Upper lobe of left lung (tissue), 4 donors: Measurements from ENCODE around the gene RNF5.

Experiments used
- POLR2A ChIP-seq, 4 donors: fragments of 450-650 bp; IDR thresholded peaks; one replicate each; pipeline ENCODE4 v1.5.1; 2016 to 2017; ENCODE audit warnings: antibody characterized with exemption in 4 of 4, mild to moderate bottlenecking in 2 of 4
- POLR2AphosphoS5 ChIP-seq, 2 donors: sonication (generic); formaldehyde crosslinking; IDR thresholded peaks; one replicate each; pipeline ENCODE4 v1.5.1; 2017; ENCODE audit warnings: antibody characterized with exemption in 2 of 2
- TF ChIP-seq, protein P1 (sequence below), 6 experiments: fragments of 450-650 bp in 4 of 6; fragments of 200-600 bp in 2 of 6; sonication (generic) in 2 of 6; IDR thresholded peaks; one replicate each; pipeline ENCODE4 v1.5.1; 2016 to 2019; ENCODE audit warnings: antibody characterized with exemption in 6 of 6

DNA sequence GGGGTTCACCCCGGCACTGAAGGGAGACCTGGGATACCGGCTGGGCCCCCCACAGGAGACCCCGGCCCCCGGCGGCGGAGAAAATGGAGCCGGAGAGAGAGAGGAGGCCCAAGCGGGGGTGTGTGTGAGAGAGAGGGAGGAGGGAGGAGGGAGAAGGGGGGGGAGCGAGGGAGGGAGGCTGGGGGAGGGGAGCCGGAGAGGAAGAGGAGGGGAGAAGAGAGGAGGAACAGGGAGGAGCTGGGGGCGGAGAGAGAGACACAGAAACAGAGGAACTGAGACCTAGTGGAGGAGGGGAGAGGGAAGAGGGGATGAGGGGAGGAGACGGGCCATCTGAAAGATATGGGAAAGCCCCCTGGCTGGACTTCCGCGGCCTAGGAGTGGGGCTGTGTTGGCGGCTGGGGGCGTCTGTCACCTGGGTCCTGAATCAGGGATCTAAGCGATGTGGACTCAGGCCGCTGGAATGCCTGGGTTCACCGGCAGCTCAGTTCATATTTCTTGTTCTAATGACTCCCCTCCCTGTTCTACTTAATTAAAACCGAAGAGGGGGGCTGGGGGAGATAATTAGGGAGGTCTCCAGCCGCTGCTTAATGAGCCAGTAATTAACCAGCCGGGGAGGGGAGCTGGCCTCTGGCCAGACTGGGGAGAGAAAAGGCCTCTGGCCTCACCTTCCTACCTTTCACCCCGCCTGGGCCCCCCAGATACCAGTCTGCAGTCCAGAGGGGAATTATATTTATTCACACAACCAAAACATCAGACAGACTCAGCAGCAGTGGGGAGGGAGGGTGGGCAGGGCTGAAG is 12.0 kb downstream of the RNF5 start, which contains the start of gene PBX2:
- peak in 2 of 4 donors; percentile 87 to 92 for TF ChIP-seq POLR2A (IDR thresholded peaks at IDR 0.05)
- TF ChIP-seq POLR2AphosphoS5 (IDR thresholded peaks at IDR 0.05) = peak; percentile 54 to 88
- TF ChIP-seq, protein P1, sequence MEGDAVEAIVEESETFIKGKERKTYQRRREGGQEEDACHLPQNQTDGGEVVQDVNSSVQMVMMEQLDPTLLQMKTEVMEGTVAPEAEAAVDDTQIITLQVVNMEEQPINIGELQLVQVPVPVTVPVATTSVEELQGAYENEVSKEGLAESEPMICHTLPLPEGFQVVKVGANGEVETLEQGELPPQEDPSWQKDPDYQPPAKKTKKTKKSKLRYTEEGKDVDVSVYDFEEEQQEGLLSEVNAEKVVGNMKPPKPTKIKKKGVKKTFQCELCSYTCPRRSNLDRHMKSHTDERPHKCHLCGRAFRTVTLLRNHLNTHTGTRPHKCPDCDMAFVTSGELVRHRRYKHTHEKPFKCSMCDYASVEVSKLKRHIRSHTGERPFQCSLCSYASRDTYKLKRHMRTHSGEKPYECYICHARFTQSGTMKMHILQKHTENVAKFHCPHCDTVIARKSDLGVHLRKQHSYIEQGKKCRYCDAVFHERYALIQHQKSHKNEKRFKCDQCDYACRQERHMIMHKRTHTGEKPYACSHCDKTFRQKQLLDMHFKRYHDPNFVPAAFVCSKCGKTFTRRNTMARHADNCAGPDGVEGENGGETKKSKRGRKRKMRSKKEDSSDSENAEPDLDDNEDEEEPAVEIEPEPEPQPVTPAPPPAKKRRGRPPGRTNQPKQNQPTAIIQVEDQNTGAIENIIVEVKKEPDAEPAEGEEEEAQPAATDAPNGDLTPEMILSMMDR (IDR thresholded peaks at IDR 0.05) = no peak
